GM19328 (cell line): ENCODE measurements around the gene GMPR2.

Experiments used
- ATAC-seq: cut with Tn5 transposase; IDR thresholded peaks from one replicate; pipeline ENCODE4 v1.9.1; 2021; ENCODE audit warnings: mild to moderate bottlenecking, moderate library complexity; ENCODE audit not compliant: unreplicated experiment

The GMPR2 gene

GRCh38 chr14:24281636-24282035 lies 48.9 kb downstream of the GMPR2 start:
- ATAC-seq, result no peak

- ATAC-seq, result no peak
These were observed 50.0 kb downstream of the GMPR2 start for GRCh38 chr14:24282736-24283135.

- ATAC-seq, result no peak
These were observed 51.2 kb downstream of the GMPR2 start for GRCh38 chr14:24283796-24284460.

GRCh38 chr14:24284501-24285035 lies 51.8 kb downstream of the GMPR2 start:
- no peak for ATAC-seq

- ATAC-seq, result no peak
These were observed 52.6 kb downstream of the GMPR2 start for GRCh38 chr14:24285351-24285750.

- ATAC-seq, result no peak
These were observed 54.3 kb downstream of the GMPR2 start for GRCh38 chr14:24286996-24287395.
